HEK293T (cell line): Measurements from ENCODE around the gene NRP1.

Experiments used
- CTCF ChIA-PET: fragments of 350-600 bp; formaldehyde crosslinking; extraction: SDS; loops from one replicate; lab custom pipeline; 2021; ENCODE audit warnings: antibody characterized with exemption, inconsistent platforms; lab: Yijun Ruan, JAX
- POLR2A ChIA-PET: fragments of 350-600 bp; formaldehyde crosslinking; extraction: SDS; loops from one replicate; lab custom pipeline; 2020; ENCODE audit warnings: antibody characterized with exemption, inconsistent platforms; lab: Yijun Ruan, JAX
- DNase-seq: peaks from one replicate; pipeline ENCODE4 v3.0.0; 2012; ENCODE audit warnings: mixed read lengths; ENCODE audit errors: extremely low spot score
- ARNT ChIP-seq: fragments of 450-650 bp; IDR thresholded peaks from 2 replicates; pipeline ENCODE4 v1.6.1; 2017; ENCODE audit warnings: mild to moderate bottlenecking
- BHLHE40 ChIP-seq: fragments of 450-650 bp; IDR thresholded peaks from 2 replicates; pipeline ENCODE4 v1.6.1; 2016; ENCODE audit warnings: mild to moderate bottlenecking, moderate library complexity, borderline replicate concordance
- CTBP1 ChIP-seq: fragments of 450-650 bp; IDR thresholded peaks from 2 replicates; pipeline ENCODE4 v1.6.1; 2016; ENCODE audit warnings: borderline replicate concordance
- ELF4 ChIP-seq: fragments of 450-650 bp; IDR thresholded peaks from 2 replicates; pipeline ENCODE4 v1.6.1; 2017; ENCODE audit warnings: antibody characterized with exemption
- FOXA1 ChIP-seq: fragments of 450-650 bp; IDR thresholded peaks from 2 replicates; pipeline ENCODE4 v1.6.1; 2016; ENCODE audit warnings: mild to moderate bottlenecking
- FOXK2 ChIP-seq: fragments of 450-650 bp; IDR thresholded peaks from 2 replicates; pipeline ENCODE4 v1.6.1; 2016; ENCODE audit warnings: mild to moderate bottlenecking
- FOXM1 ChIP-seq: fragments of 450-650 bp; IDR thresholded peaks from 2 replicates; pipeline ENCODE4 v1.6.1; 2017; ENCODE audit warnings: mild to moderate bottlenecking, borderline replicate concordance
- HDGF ChIP-seq: fragments of 450-650 bp; IDR thresholded peaks from 2 replicates; pipeline ENCODE4 v1.6.1; 2017; ENCODE audit warnings: antibody characterized with exemption, borderline replicate concordance
- L3MBTL2 ChIP-seq: fragments of 450-650 bp; conservative IDR thresholded peaks from 2 replicates; pipeline ENCODE4 v1.6.1; 2016; ENCODE audit warnings: mild to moderate bottlenecking
- LEF1 ChIP-seq: fragments of 450-650 bp; IDR thresholded peaks from 2 replicates; pipeline ENCODE4 v1.6.1; 2017; ENCODE audit warnings: mild to moderate bottlenecking, borderline replicate concordance
- NFRKB ChIP-seq: fragments of 450-650 bp; IDR thresholded peaks from 2 replicates; pipeline ENCODE4 v1.6.1; 2016; ENCODE audit warnings: mild to moderate bottlenecking, moderate library complexity
- PKNOX1 ChIP-seq: fragments of 450-650 bp; IDR thresholded peaks from 2 replicates; pipeline ENCODE4 v1.6.1; 2016
- SP1 ChIP-seq: fragments of 450-650 bp; IDR thresholded peaks from 2 replicates; pipeline ENCODE4 v1.6.1; 2017
- SUZ12 ChIP-seq: fragments of 450-650 bp; IDR thresholded peaks from 2 replicates; pipeline ENCODE4 v1.6.1; 2016; ENCODE audit warnings: mild to moderate bottlenecking
- TARDBP ChIP-seq: fragments of 450-650 bp; IDR thresholded peaks from 2 replicates; pipeline ENCODE4 v1.6.1; 2016
- ZNF384 ChIP-seq: fragments of 450-650 bp; IDR thresholded peaks from 2 replicates; pipeline ENCODE4 v1.6.1; 2016

Gene NRP1

GRCh38 chr10:33263453-33263852 is 71.0 kb downstream of the NRP1 start:
- TF ChIP-seq L3MBTL2 (no peak), TARDBP (no peak), LEF1 (no peak), ELF4 (no peak), ZNF384 (no peak), SUZ12 (no peak), BHLHE40 (no peak), HDGF (no peak), SP1 (no peak)
- ChIA-PET POLR2A (interaction anchor here (0.8 kb wide), 1 partner anchor 10 kb away, joined by 3 read pairs; no protein-coding TSS in a partner anchor), CTCF (interaction anchor here (0.6 to 1.1 kb wide), 2 partner anchors 70 to 108 kb away, joined by 3 read pairs; no protein-coding TSS in a partner anchor)
- DNase-seq = no peak

- CTCF ChIA-PET = no interaction called here
- TF ChIP-seq ELF4 (no peak), FOXK2 (no peak), L3MBTL2 (no peak), ARNT (no peak), SP1 (no peak), CTBP1 (no peak)
- POLR2A ChIA-PET = no interaction called here
- DNase-seq = no peak
These were observed 71.6 kb downstream of the NRP1 start for GRCh38 chr10:33262871-33263270.

- no peak for TF ChIP-seq CTBP1
- TF ChIP-seq FOXA1 = no peak
- TF ChIP-seq L3MBTL2 = no peak
- no peak for TF ChIP-seq SUZ12
- no peak for TF ChIP-seq ARNT
- TF ChIP-seq FOXK2 = no peak
- no peak for TF ChIP-seq ZNF384
- no peak for TF ChIP-seq TARDBP
- no peak for TF ChIP-seq PKNOX1
- no peak for TF ChIP-seq SP1
- no peak for TF ChIP-seq FOXM1
- no peak for TF ChIP-seq ELF4
- no peak for TF ChIP-seq HDGF
- TF ChIP-seq NFRKB = no peak
- TF ChIP-seq LEF1 = no peak
- TF ChIP-seq BHLHE40 = no peak
- no peak for DNase-seq
- CTCF ChIA-PET = interaction anchor here (0.7 kb wide), 1 partner anchor 10 kb away, joined by 3 read pairs; no protein-coding TSS in a partner anchor
- POLR2A ChIA-PET = interaction anchor here (1.4 kb wide), 1 partner anchor 13 kb away, joined by 3 read pairs; no protein-coding TSS in a partner anchor
These were observed 73.9 kb downstream of the NRP1 start for GRCh38 chr10:33260403-33261149.

- POLR2A ChIA-PET = no interaction called here
- CTCF ChIA-PET = no interaction called here
- no peak for DNase-seq
- no peak for TF ChIP-seq PKNOX1
These were observed 75.5 kb downstream of the NRP1 start for GRCh38 chr10:33258967-33259366.

- no peak for DNase-seq
- CTCF ChIA-PET = no interaction called here
- TF ChIP-seq FOXK2 (no peak), SP1 (no peak), BHLHE40 (no peak), HDGF (no peak), PKNOX1 (no peak), ELF4 (no peak), LEF1 (no peak), TARDBP (no peak), ZNF384 (no peak), NFRKB (no peak), FOXM1 (no peak), ARNT (no peak), FOXA1 (no peak), L3MBTL2 (no peak), CTBP1 (no peak), SUZ12 (no peak)
- POLR2A ChIA-PET = no interaction called here
These were observed 76.9 kb downstream of the NRP1 start for GRCh38 chr10:33257439-33258080.

- POLR2A ChIA-PET = no interaction called here
- TF ChIP-seq NFRKB (no peak), ELF4 (no peak), LEF1 (no peak), TARDBP (no peak), CTBP1 (no peak), BHLHE40 (no peak), ZNF384 (no peak), FOXK2 (no peak), PKNOX1 (no peak)
- CTCF ChIA-PET = no interaction called here
- DNase-seq = no peak
These were observed 78.0 kb downstream of the NRP1 start for GRCh38 chr10:33256458-33256857.
